ENCODE data around the gene CCDC154.
"Not testable (repeated sequence)": the region's sequence is repeated elsewhere in the genome, so short reads cannot be mapped to it uniquely, and the experiment has no call there.

CCDC154 gene

GRCh38 chr16:1470481-1471251 is 26.3 kb upstream of the CCDC154 start:
- no peaks in the 10 kb centered on the region for H3K27me3 ChIP-seq (ENCODE audit: insufficient read depth, low read length, poor library complexity, severe bottlenecking)
- no peak overlapping the region for H3K4me3 ChIP-seq (ENCODE audit: low read length, poor library complexity, severe bottlenecking)
- no peaks in the 10 kb centered on the region for H3K9me3 ChIP-seq (ENCODE audit: insufficient read depth, low read depth, low read length)
- TF ChIP-seq CTCF (conservative IDR thresholded peaks at IDR 0.05; ENCODE audit: low read length) (no peak), EZH2phosphoT487 (IDR thresholded peaks at IDR 0.05; ENCODE audit: borderline replicate concordance) (no peak)
- H3K9me2 ChIP-seq (replicated peaks; ENCODE audit: low read depth, low read length) = no peaks in the 10 kb centered on the region
- H3K9ac ChIP-seq (ENCODE audit: low read depth, low read length, poor library complexity, severe bottlenecking) = no peak overlapping the region
- H3K36me3 ChIP-seq (ENCODE audit: insufficient read depth, low read length) = no peaks in the 10 kb centered on the region
- H3F3A ChIP-seq (ENCODE audit: low read depth) = no peaks in the 10 kb centered on the region
- no peaks in the 10 kb centered on the region for H4K20me1 ChIP-seq (ENCODE audit: insufficient read depth, low read length, poor library complexity, severe bottlenecking)
- H3K79me2 ChIP-seq (ENCODE audit: insufficient read depth, low read length) = peaks cover 7% of the 10 kb centered on the region; the same call in 1 of the 2 replicates
- no peaks in the 10 kb centered on the region for H3K4me1 ChIP-seq (ENCODE audit: insufficient read depth, low read length, poor library complexity, severe bottlenecking)
- H2AFZ ChIP-seq (ENCODE audit: low read length) = no peak overlapping the region
- no peak overlapping the region for H3K4me2 ChIP-seq (ENCODE audit: low read depth, low read length, poor library complexity, severe bottlenecking)

GRCh38 chr16:1469693-1470201 is 25.4 kb upstream of the CCDC154 start:
- H3F3A ChIP-seq (ENCODE audit: low read depth) = no peaks in the 10 kb centered on the region
- TF ChIP-seq CTCF (conservative IDR thresholded peaks at IDR 0.05; ENCODE audit: low read length) = no peak
- TF ChIP-seq EZH2phosphoT487 (IDR thresholded peaks at IDR 0.05; ENCODE audit: borderline replicate concordance) = no peak
- H4K20me1 ChIP-seq (ENCODE audit: insufficient read depth, low read length, poor library complexity, severe bottlenecking) = no peaks in the 10 kb centered on the region
- no peak overlapping the region for H3K4me2 ChIP-seq (ENCODE audit: low read depth, low read length, poor library complexity, severe bottlenecking)
- H3K4me1 ChIP-seq (ENCODE audit: insufficient read depth, low read length, poor library complexity, severe bottlenecking) = no peaks in the 10 kb centered on the region
- H3K27me3 ChIP-seq (ENCODE audit: insufficient read depth, low read length, poor library complexity, severe bottlenecking) = no peaks in the 10 kb centered on the region
- no peaks in the 10 kb centered on the region for H3K9me3 ChIP-seq (ENCODE audit: insufficient read depth, low read depth, low read length)
- no peak overlapping the region for H2AFZ ChIP-seq (ENCODE audit: low read length)
- H3K79me2 ChIP-seq (ENCODE audit: insufficient read depth, low read length) = peaks cover 7% of the 10 kb centered on the region; the same call in 1 of the 2 replicates
- no peak overlapping the region for H3K9ac ChIP-seq (ENCODE audit: low read depth, low read length, poor library complexity, severe bottlenecking)
- H3K4me3 ChIP-seq (ENCODE audit: low read length, poor library complexity, severe bottlenecking) = no peak overlapping the region
- no peaks in the 10 kb centered on the region for H3K9me2 ChIP-seq (replicated peaks; ENCODE audit: low read depth, low read length)
- H3K36me3 ChIP-seq (ENCODE audit: insufficient read depth, low read length) = no peaks in the 10 kb centered on the region

GRCh38 chr16:1469141-1469540 is 24.8 kb upstream of the CCDC154 start:
- H3K9me3 ChIP-seq (ENCODE audit: insufficient read depth, low read depth, low read length); H3K4me3 ChIP-seq (ENCODE audit: low read length, poor library complexity, severe bottlenecking); H3F3A ChIP-seq (ENCODE audit: low read depth); H2AFZ ChIP-seq (ENCODE audit: low read length); H3K4me2 ChIP-seq (ENCODE audit: low read depth, low read length, poor library complexity, severe bottlenecking); H3K9me2 ChIP-seq (replicated peaks; ENCODE audit: low read depth, low read length); H3K79me2 ChIP-seq (ENCODE audit: insufficient read depth, low read length); H3K27me3 ChIP-seq (ENCODE audit: insufficient read depth, low read length, poor library complexity, severe bottlenecking); H3K36me3 ChIP-seq (ENCODE audit: insufficient read depth, low read length); H4K20me1 ChIP-seq (ENCODE audit: insufficient read depth, low read length, poor library complexity, severe bottlenecking); H3K4me1 ChIP-seq (ENCODE audit: insufficient read depth, low read length, poor library complexity, severe bottlenecking); H3K9ac ChIP-seq (ENCODE audit: low read depth, low read length, poor library complexity, severe bottlenecking): not testable (repeated sequence)

GRCh38 chr16:1468426-1468810 is 24.1 kb upstream of the CCDC154 start:
- Histone ChIP-seq H3K4me3 (ENCODE audit: low read length, poor library complexity, severe bottlenecking) (no peak overlapping the region), H2AFZ (ENCODE audit: low read length) (no peak overlapping the region), H3K36me3 (ENCODE audit: insufficient read depth, low read length) (no peaks in the 10 kb centered on the region), H3K9me2 (replicated peaks; ENCODE audit: low read depth, low read length) (no peaks in the 10 kb centered on the region), H3K9me3 (ENCODE audit: insufficient read depth, low read depth, low read length) (no peaks in the 10 kb centered on the region), H4K20me1 (ENCODE audit: insufficient read depth, low read length, poor library complexity, severe bottlenecking) (no peaks in the 10 kb centered on the region), H3K27me3 (ENCODE audit: insufficient read depth, low read length, poor library complexity, severe bottlenecking) (no peaks in the 10 kb centered on the region), H3F3A (ENCODE audit: low read depth) (no peaks in the 10 kb centered on the region), H3K4me1 (ENCODE audit: insufficient read depth, low read length, poor library complexity, severe bottlenecking) (no peaks in the 10 kb centered on the region), H3K4me2 (ENCODE audit: low read depth, low read length, poor library complexity, severe bottlenecking) (no peak overlapping the region), H3K9ac (ENCODE audit: low read depth, low read length, poor library complexity, severe bottlenecking) (no peak overlapping the region), H3K79me2 (ENCODE audit: insufficient read depth, low read length) (no peaks in the 10 kb centered on the region)
- no peak for TF ChIP-seq CTCF (conservative IDR thresholded peaks at IDR 0.05; ENCODE audit: low read length)
- no peak for TF ChIP-seq EZH2phosphoT487 (IDR thresholded peaks at IDR 0.05; ENCODE audit: borderline replicate concordance)

All from Loucy (cell line).